Breast epithelium (tissue), 4 donors: ENCODE data around the gene TMC5. TPM values are rescaled to one million over a fixed set of nuclear protein-coding genes. Genes with fewer than 3 reads are reported as not detected.

Experiments used
- DNase-seq, 2 donors: peaks; one replicate each; pipeline ENCODE4 v3.0.0-alpha.2; 2019; ENCODE audit warnings: low spot score in 2 of 2
- H3K27ac ChIP-seq, 2 donors: fragments of 200-600 bp; sonication (generic) in 1 of 2; one replicate each; pipeline ENCODE4 v1.5.1; 2016 to 2019; ENCODE audit warnings: mild to moderate bottlenecking in 1 of 2
- H3K27me3 ChIP-seq, 2 donors: fragments of 200-600 bp; sonication (generic) in 1 of 2; one replicate each; pipeline versions ENCODE4 v1.5.1 to v1.6.0; 2017 to 2019; ENCODE audit warnings: control low read depth in 1 of 2, mild to moderate bottlenecking in 1 of 2
- H3K36me3 ChIP-seq: fragments of 200-600 bp; one replicate; pipeline ENCODE4 v1.5.1; 2019
- H3K4me1 ChIP-seq, 2 donors: fragments of 200-600 bp; sonication (generic); one replicate each; pipeline ENCODE4 v1.5.1; 2016 to 2019; ENCODE audit warnings: control low read depth in 1 of 2
- H3K4me3 ChIP-seq, 3 donors: fragments of 200-600 bp; sonication (generic); 1 replicate in 2 of 3; 2 replicates in 1 of 3; pipeline ENCODE4 v1.5.1; 2016 to 2019; ENCODE audit warnings: mild to moderate bottlenecking in 3 of 3, moderate library complexity in 2 of 3
- H3K9me3 ChIP-seq, 2 donors: fragments of 200-600 bp; sonication (generic) in 1 of 2; one replicate each; pipeline ENCODE4 v1.5.1; 2016 to 2019; ENCODE audit warnings: control low read depth in 1 of 2
- CTCF ChIP-seq, 3 donors: fragments of 450-650 bp; IDR thresholded peaks; one replicate each; pipeline ENCODE4 v1.5.1; 2016 to 2017; ENCODE audit warnings: antibody characterized with exemption in 3 of 3, mild to moderate bottlenecking in 3 of 3, moderate library complexity in 3 of 3
- POLR2A ChIP-seq: fragments of 450-650 bp; IDR thresholded peaks from one replicate; pipeline ENCODE4 v1.6.1; 2016; ENCODE audit warnings: antibody characterized with exemption, mild to moderate bottlenecking, moderate library complexity
- POLR2AphosphoS5 ChIP-seq, 3 donors: sonication (generic); formaldehyde crosslinking; IDR thresholded peaks; one replicate each; pipeline ENCODE4 v1.6.1; 2017; ENCODE audit warnings: antibody characterized with exemption in 3 of 3
- intact Hi-C: fragments of 100-400 bp; cut with DNase I; formaldehyde crosslinking; loops from one replicate; pipeline ENCODE4 v1.15.1; 2023; ENCODE audit warnings: low total_unique reads
- total RNA-seq, 3 donors: library from RNA; depleted of rRNA; stranded (reverse); fragments of >200 nt; gene quantifications; one replicate each; pipeline ENCODE4 v1.1.0, GENCODE V29; 2016

Gene TMC5
- total RNA-seq, 3 donors from 2014 or later, result under 0.01 to 40.3 (median 28.8) TPM

- DNase-seq, result no peak
- Histone ChIP-seq H3K4me3 (no peak overlapping the region), H3K27ac (no peak overlapping the region), H3K36me3 (no peaks in the 10 kb centered on the region), H3K27me3 (no peaks in the 10 kb centered on the region), H3K9me3 (no peaks in the 10 kb centered on the region), H3K4me1 (no peaks in the 10 kb centered on the region)
- no peak for TF ChIP-seq POLR2AphosphoS5 (IDR thresholded peaks at IDR 0.05)
- no peak for TF ChIP-seq POLR2A
- TF ChIP-seq CTCF (IDR thresholded peaks at IDR 0.05), result no peak
- intact Hi-C loops, result no loop called here
These were observed 42.7 kb downstream of the TMC5 start for GRCh38 chr16:19460397-19460796.

GRCh38 chr16:19463468-19464315, 46.0 kb downstream of the TMC5 start:
- intact Hi-C loops, result no loop called here
- no peak for TF ChIP-seq CTCF (IDR thresholded peaks at IDR 0.05)
- TF ChIP-seq POLR2AphosphoS5 (IDR thresholded peaks at IDR 0.05), result no peak
- Histone ChIP-seq H3K36me3 (no peaks in the 10 kb centered on the region), H3K27ac (no peak overlapping the region), H3K9me3 (no peaks in the 10 kb centered on the region), H3K4me1 (no peaks in the 10 kb centered on the region), H3K27me3 (no peaks in the 10 kb centered on the region), H3K4me3 (no peak overlapping the region)
- no peak for DNase-seq

GRCh38 chr16:19468300-19468699, 50.6 kb downstream of the TMC5 start:
- H3K27ac ChIP-seq, result no peak overlapping the region
- no peak for DNase-seq
- no peak overlapping the region for H3K4me3 ChIP-seq
- H3K9me3 ChIP-seq, result no peaks in the 10 kb centered on the region
- no peak for TF ChIP-seq POLR2A
- no peak for TF ChIP-seq CTCF (IDR thresholded peaks at IDR 0.05)
- no peaks in the 10 kb centered on the region for H3K27me3 ChIP-seq
- intact Hi-C loops, result no loop called here
- H3K4me1 ChIP-seq, result no peaks in the 10 kb centered on the region
- no peaks in the 10 kb centered on the region for H3K36me3 ChIP-seq

GRCh38 chr16:19472482-19472881, 54.8 kb downstream of the TMC5 start:
- Histone ChIP-seq H3K27ac (no peak overlapping the region), H3K9me3 (no peaks in the 10 kb centered on the region), H3K36me3 (no peaks in the 10 kb centered on the region), H3K4me1 (no peaks in the 10 kb centered on the region), H3K27me3 (no peaks in the 10 kb centered on the region), H3K4me3 (no peak overlapping the region)
- no peak for DNase-seq
- TF ChIP-seq POLR2A (no peak), POLR2AphosphoS5 (IDR thresholded peaks at IDR 0.05) (no peak), CTCF (IDR thresholded peaks at IDR 0.05) (no peak)
- intact Hi-C loops, result no loop called here

- no peaks in the 10 kb centered on the region for H3K4me1 ChIP-seq
- intact Hi-C loops, result no loop called here
- no peaks in the 10 kb centered on the region for H3K36me3 ChIP-seq
- TF ChIP-seq POLR2AphosphoS5 (IDR thresholded peaks at IDR 0.05) (no peak), CTCF (IDR thresholded peaks at IDR 0.05) (no peak), POLR2A (no peak)
- H3K4me3 ChIP-seq, result no peak overlapping the region
- no peak overlapping the region for H3K27ac ChIP-seq
- DNase-seq, result no peak
- no peaks in the 10 kb centered on the region for H3K27me3 ChIP-seq
- H3K9me3 ChIP-seq, result no peaks in the 10 kb centered on the region
These were observed 56.9 kb downstream of the TMC5 start for GRCh38 chr16:19474617-19475016.
